HG03045 (cell line): ENCODE results near the gene RIMS4.

Experiments
- ATAC-seq: cut with Tn5 transposase; IDR thresholded peaks from one replicate; pipeline ENCODE4 v1.9.1; 2021; ENCODE audit warnings: mild to moderate bottlenecking, moderate library complexity; ENCODE audit not compliant: unreplicated experiment

The RIMS4 gene

GRCh38 chr20:44723391-44723790 is 87.0 kb downstream of the RIMS4 start:
- no peak for ATAC-seq

GRCh38 chr20:44722990-44723389 is 87.4 kb downstream of the RIMS4 start:
- ATAC-seq, result no peak

GRCh38 chr20:44721785-44722054 is 88.6 kb downstream of the RIMS4 start:
- ATAC-seq, result no peak

GRCh38 chr20:44720997-44721784 is 89.2 kb downstream of the RIMS4 start:
- ATAC-seq, result no peak

- ATAC-seq, result no peak
Measured at GRCh38 chr20:44720621-44720996, 89.7 kb downstream of the RIMS4 start.

- ATAC-seq, result no peak
Measured at GRCh38 chr20:44719841-44720240, 90.5 kb downstream of the RIMS4 start.

- ATAC-seq, result no peak
Measured at GRCh38 chr20:44717986-44718385, 92.4 kb downstream of the RIMS4 start.

- ATAC-seq, result no peak
Measured at GRCh38 chr20:44716309-44717106, 93.8 kb downstream of the RIMS4 start.

GRCh38 chr20:44715499-44716308 is 94.6 kb downstream of the RIMS4 start:
- ATAC-seq, result no peak

- ATAC-seq, result no peak
Measured at GRCh38 chr20:44714701-44715498, 95.4 kb downstream of the RIMS4 start, which contains the start of gene CCN5. Gene CCN5, plus strand, starts transcription at chr20:44715369. Its CDS starts 22 bp downstream, at chr20:44715391.

- no peak for ATAC-seq
Measured at GRCh38 chr20:44714102-44714700, 96.1 kb downstream of the RIMS4 start.

- no peak for ATAC-seq
Measured at GRCh38 chr20:44711237-44711636, 99.1 kb downstream of the RIMS4 start.

- no peak for ATAC-seq
Measured at GRCh38 chr20:44709797-44710196, 100.5 kb downstream of the RIMS4 start.

GRCh38 chr20:44709380-44709779 is 101.0 kb downstream of the RIMS4 start:
- ATAC-seq, result no peak

- no peak for ATAC-seq
Measured at GRCh38 chr20:44707018-44707579, 103.2 kb downstream of the RIMS4 start.

GRCh38 chr20:44706301-44707017 is 103.9 kb downstream of the RIMS4 start:
- ATAC-seq, result no peak

- no peak for ATAC-seq
Measured at GRCh38 chr20:44705364-44706094, 104.8 kb downstream of the RIMS4 start.

GRCh38 chr20:44704551-44704971 is 105.8 kb downstream of the RIMS4 start:
- ATAC-seq, result no peak
